NT2/D1 (cell line): ENCODE data around the gene PLA2G4D.

Experiments
- SUZ12 ChIP-seq: IDR thresholded peaks from 2 replicates; pipeline ENCODE4 v1.6.1; 2011; ENCODE audit not compliant: insufficient read length, insufficient read depth; ENCODE audit errors: extremely low read depth
- YY1 ChIP-seq: IDR thresholded peaks from 2 replicates; pipeline ENCODE4 v1.6.1; 2011; ENCODE audit not compliant: insufficient read length, insufficient read depth
- ZNF274 ChIP-seq: IDR thresholded peaks from 2 replicates; pipeline ENCODE4 v1.6.1; 2011; ENCODE audit warnings: mild to moderate bottlenecking, low read depth, low read length

DNA sequence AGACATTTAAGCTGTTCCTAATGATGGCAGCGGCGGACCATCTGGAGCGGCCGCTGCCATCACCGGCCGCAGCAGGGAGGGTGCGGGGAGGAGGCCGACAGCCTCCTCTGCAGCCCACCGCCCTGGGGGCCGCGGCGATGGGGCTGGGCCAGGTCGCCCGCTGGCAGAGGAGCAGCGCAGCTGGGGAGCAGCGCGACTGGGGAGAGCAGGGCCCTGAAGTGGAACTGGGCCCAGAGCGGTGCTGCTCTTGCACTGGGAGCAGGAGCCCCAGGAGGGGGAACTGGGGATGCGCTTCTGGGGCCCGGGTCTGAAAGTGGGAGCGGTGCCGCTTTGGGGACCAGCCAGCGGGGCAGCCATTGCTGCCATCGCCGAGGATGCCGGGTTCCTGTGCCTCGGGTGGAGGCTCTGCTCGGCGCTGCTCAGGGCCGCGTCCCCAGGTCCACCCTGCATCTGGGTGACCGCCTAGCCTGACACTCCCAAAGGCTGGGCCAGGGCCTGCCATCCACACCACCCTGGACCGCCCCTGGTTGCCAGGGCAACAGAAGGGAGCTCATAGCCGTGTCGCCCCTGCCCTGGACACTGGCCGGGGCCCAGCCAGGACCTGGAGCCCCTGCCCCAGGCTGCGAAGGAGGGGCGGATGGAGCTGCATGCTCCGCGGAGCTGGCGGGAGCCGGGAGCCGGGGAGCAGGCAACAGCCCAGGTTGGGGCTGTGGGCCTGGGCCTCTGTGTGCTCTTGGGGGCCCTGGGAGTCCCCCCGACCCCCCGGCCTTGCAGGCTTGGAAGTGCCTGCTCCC lies 58.1 kb downstream of the PLA2G4D start:
- TF ChIP-seq SUZ12 (no peak), YY1 (no peak), ZNF274 (no peak)
